ENCODE measurements around the gene PGD.

GRCh38 chr1:10421637-10422036, 22.8 kb downstream of the PGD start:
- TF ChIP-seq, protein P1, sequence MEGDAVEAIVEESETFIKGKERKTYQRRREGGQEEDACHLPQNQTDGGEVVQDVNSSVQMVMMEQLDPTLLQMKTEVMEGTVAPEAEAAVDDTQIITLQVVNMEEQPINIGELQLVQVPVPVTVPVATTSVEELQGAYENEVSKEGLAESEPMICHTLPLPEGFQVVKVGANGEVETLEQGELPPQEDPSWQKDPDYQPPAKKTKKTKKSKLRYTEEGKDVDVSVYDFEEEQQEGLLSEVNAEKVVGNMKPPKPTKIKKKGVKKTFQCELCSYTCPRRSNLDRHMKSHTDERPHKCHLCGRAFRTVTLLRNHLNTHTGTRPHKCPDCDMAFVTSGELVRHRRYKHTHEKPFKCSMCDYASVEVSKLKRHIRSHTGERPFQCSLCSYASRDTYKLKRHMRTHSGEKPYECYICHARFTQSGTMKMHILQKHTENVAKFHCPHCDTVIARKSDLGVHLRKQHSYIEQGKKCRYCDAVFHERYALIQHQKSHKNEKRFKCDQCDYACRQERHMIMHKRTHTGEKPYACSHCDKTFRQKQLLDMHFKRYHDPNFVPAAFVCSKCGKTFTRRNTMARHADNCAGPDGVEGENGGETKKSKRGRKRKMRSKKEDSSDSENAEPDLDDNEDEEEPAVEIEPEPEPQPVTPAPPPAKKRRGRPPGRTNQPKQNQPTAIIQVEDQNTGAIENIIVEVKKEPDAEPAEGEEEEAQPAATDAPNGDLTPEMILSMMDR (conservative IDR thresholded peaks at IDR 0.05), result no peak
- TF ChIP-seq ZFX (IDR thresholded peaks at IDR 0.05), result no peak

Data from C4-2B (cell line).